GM18858 (cell line): Measurements from ENCODE around the gene CFB.
A peak's percentile ranks its signal among the peaks of the same experiment; 100 is the strongest.
"Not testable (repeated sequence)": the region's sequence is repeated elsewhere in the genome, so short reads cannot be mapped to it uniquely, and the experiment has no call there.

Source experiments
- ATAC-seq: cut with Tn5 transposase; IDR thresholded peaks from one replicate; pipeline ENCODE4 v1.9.1; 2021; ENCODE audit not compliant: unreplicated experiment

CFB gene

GRCh38 chr6:31945507-31946369 is at the start of gene CFB:
CFB (plus strand) TSS chr6:31946095; CDS start chr6:31946222, 127 bp downstream.
- no peak for ATAC-seq

- ATAC-seq: no peak
These were observed 49.4 kb upstream of the CFB start for GRCh38 chr6:31896493-31896855.

GRCh38 chr6:31896856-31897611 is 48.9 kb upstream of the CFB start:
- ATAC-seq: no peak

- ATAC-seq: no peak
These were observed 48.1 kb upstream of the CFB start, which contains the start of gene EHMT2 for GRCh38 chr6:31897612-31898382. EHMT2 (minus strand) TSS chr6:31897698; CDS start chr6:31897677, 21 bp downstream.

- no peak for ATAC-seq
These were observed 47.4 kb upstream of the CFB start for GRCh38 chr6:31898383-31899011.

- ATAC-seq: no peak
These were observed 46.7 kb upstream of the CFB start for GRCh38 chr6:31899215-31899614.

GRCh38 chr6:31899882-31900722 is 45.8 kb upstream of the CFB start:
- ATAC-seq: no peak

GRCh38 chr6:31900917-31901414 is 44.9 kb upstream of the CFB start:
- ATAC-seq: no peak

GRCh38 chr6:31901415-31901952 is 44.4 kb upstream of the CFB start:
- no peak for ATAC-seq

GRCh38 chr6:31901953-31902643 is 43.8 kb upstream of the CFB start, which contains the start of gene ZBTB12:
ZBTB12 (minus strand) TSS chr6:31902086; CDS start chr6:31901305, 781 bp downstream.
- ATAC-seq: peak; percentile 27

GRCh38 chr6:31903957-31904356 is 41.9 kb upstream of the CFB start:
- ATAC-seq: no peak

GRCh38 chr6:31905041-31905440 is 40.9 kb upstream of the CFB start:
- ATAC-seq: no peak

GRCh38 chr6:31906122-31906521 is 39.8 kb upstream of the CFB start:
- ATAC-seq: no peak

GRCh38 chr6:31906727-31907126 is 39.2 kb upstream of the CFB start:
- ATAC-seq: not testable (repeated sequence)

GRCh38 chr6:31907158-31907813 is 38.6 kb upstream of the CFB start:
- ATAC-seq: no peak

GRCh38 chr6:31908255-31908654 is 37.6 kb upstream of the CFB start:
- ATAC-seq: not testable (repeated sequence)

GRCh38 chr6:31908791-31909190 is 37.1 kb upstream of the CFB start:
- ATAC-seq: peak; percentile 78

- ATAC-seq: not testable (repeated sequence)
These were observed 36.6 kb upstream of the CFB start for GRCh38 chr6:31909298-31909697.
